MM.1S (cell line): ENCODE measurements around the gene C19orf44.

Experiments used
- CTCF ChIP-seq: fragments of 300-600 bp; sonication (generic); IDR thresholded peaks from 2 replicates; pipeline ENCODE4 v1.5.1; 2016; ENCODE audit warnings: antibody characterized with exemption, low read length, mixed read lengths
- EZH2 ChIP-seq: fragments of 300-600 bp; sonication (generic); optimal IDR thresholded peaks from 2 replicates; pipeline ENCODE3; 2017; ENCODE audit warnings: low read depth, mild to moderate bottlenecking, antibody characterized with exemption, low read length, mixed read lengths
- EZH2phosphoT487 ChIP-seq: fragments of 300-600 bp; sonication (generic); IDR thresholded peaks from 2 replicates; pipeline ENCODE4 v1.6.1; 2018; ENCODE audit warnings: antibody characterized with exemption, low read length

DNA sequence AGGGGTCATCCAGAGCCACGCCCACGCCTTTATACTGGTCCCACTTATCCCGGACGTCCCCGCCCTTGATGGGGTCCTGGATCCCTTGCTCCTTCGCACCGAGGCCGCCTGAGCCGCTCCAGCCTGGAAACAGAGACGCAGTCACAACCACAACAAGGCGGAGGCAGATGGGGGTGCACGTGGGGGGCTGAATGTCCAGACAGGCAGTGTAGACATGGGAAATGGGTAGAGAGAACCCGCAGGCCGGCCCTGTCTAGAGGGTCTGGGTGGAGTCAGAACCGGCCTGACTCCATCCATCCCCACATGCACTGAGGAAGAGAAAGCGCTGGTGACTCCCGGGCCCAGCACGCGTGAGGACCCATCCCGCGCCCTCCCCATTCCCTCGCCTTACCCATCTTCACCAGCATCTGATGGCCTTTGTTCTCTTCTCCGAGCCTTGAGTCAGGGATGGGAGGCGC is 23.1 kb downstream of the C19orf44 start:
- no peak for TF ChIP-seq CTCF
- no peak for TF ChIP-seq EZH2
- TF ChIP-seq EZH2phosphoT487, result no peak
